HFFc6 (cell line): ENCODE data around the gene PEF1. TPM values are rescaled to one million over a fixed set of nuclear protein-coding genes. Genes with fewer than 3 reads are reported as not detected.

ENCODE experiments used
- DNase-seq: peaks from one replicate; pipeline ENCODE4 v3.0.0-alpha.2; 2018
- H3K27ac Mint-ChIP-seq: 2 replicates; pipeline ENCODE4 v1.8.0; 2020; ENCODE audit warnings: mild to moderate bottlenecking, mixed read lengths
- H3K27me3 Mint-ChIP-seq: 2 replicates; pipeline ENCODE4 v1.8.0; 2021; ENCODE audit warnings: mild to moderate bottlenecking, moderate library complexity, mixed read lengths; ENCODE audit not compliant: insufficient read depth
- H3K36me3 Mint-ChIP-seq: 2 replicates; pipeline ENCODE4 v1.8.0; 2021; ENCODE audit warnings: low read depth, mixed read lengths
- H3K4me1 Mint-ChIP-seq: 2 replicates; pipeline ENCODE4 v1.8.0; 2020; ENCODE audit warnings: low read depth, mixed read lengths
- H3K4me3 Mint-ChIP-seq: 2 replicates; pipeline ENCODE4 v1.8.0; 2020; ENCODE audit warnings: mild to moderate bottlenecking, moderate library complexity, mixed read lengths
- H3K9me3 Mint-ChIP-seq: 2 replicates; pipeline ENCODE4 v1.8.0; 2020; ENCODE audit warnings: mild to moderate bottlenecking, mixed read lengths
- CTCF ChIP-seq: fragments of 200-600 bp; sonication (generic); IDR thresholded peaks from 2 replicates; pipeline ENCODE4 v1.5.0; 2021; ENCODE audit warnings: antibody characterized with exemption, mild to moderate bottlenecking
- total RNA-seq, 6 experiments: library from RNA; stranded (reverse); fragmentation: NEBNext Ultra II Directional; extraction: Animal tissue kit (Norgen Biotek cat#: 25700); gene quantifications; 2 replicates in 1 of 6; 3 replicates in 5 of 6; pipeline ENCODE4 v1.2.3, GENCODE V29; 2021

The PEF1 gene
- total RNA-seq, 6 experiments from 2014 or later, result 65.8 to 81.3 (median 69.3) TPM

GRCh38 chr1:31581821-31582810 is 62.6 kb downstream of the PEF1 start:
- no peaks in the 10 kb centered on the region; the same call in 1 of the 2 replicates for H3K27me3 Mint-ChIP-seq

GRCh38 chr1:31580891-31581603 is 63.6 kb downstream of the PEF1 start:
- Mint-ChIP-seq H3K27ac (no peak overlapping the region), H3K9me3 (no peaks in the 10 kb centered on the region), H3K36me3 (no peaks in the 10 kb centered on the region), H3K27me3 (no peaks in the 10 kb centered on the region; the same call in 1 of the 2 replicates), H3K4me1 (peaks cover 17% of the 10 kb centered on the region), H3K4me3 (no peak overlapping the region)
- no peak for DNase-seq
- no peak for TF ChIP-seq CTCF

More at GRCh38 chr1:31581821-31582810, 62.6 kb downstream of the PEF1 start:
- H3K36me3 Mint-ChIP-seq, result no peaks in the 10 kb centered on the region
- no peaks in the 10 kb centered on the region for H3K9me3 Mint-ChIP-seq
- H3K27ac Mint-ChIP-seq, result no peak overlapping the region
- no peak overlapping the region for H3K4me3 Mint-ChIP-seq
- TF ChIP-seq CTCF, result no peak
- peaks cover 11% of the 10 kb centered on the region for H3K4me1 Mint-ChIP-seq
- no peak for DNase-seq

GRCh38 chr1:31580513-31580870 is 64.2 kb downstream of the PEF1 start:
- H3K36me3 Mint-ChIP-seq, result no peaks in the 10 kb centered on the region
- H3K4me1 Mint-ChIP-seq, result peaks cover 22% of the 10 kb centered on the region
- DNase-seq, result no peak
- no peak overlapping the region for H3K4me3 Mint-ChIP-seq
- no peak overlapping the region for H3K27ac Mint-ChIP-seq
- TF ChIP-seq CTCF, result no peak
- no peaks in the 10 kb centered on the region; the same call in 1 of the 2 replicates for H3K27me3 Mint-ChIP-seq
- no peaks in the 10 kb centered on the region for H3K9me3 Mint-ChIP-seq

Other genes starting within 250 kb of the PEF1 start
- gene SERINC2, start 231.7 kb downstream of the PEF1 start, total RNA-seq, result 100 to 1,000 TPM; 184 to 276 (median 207) TPM
- 1 to 10 TPM in 5 of 6 experiments, under 1 TPM in 1; 0.91 to 4.0 (median 1.9) TPM for gene TINAGL1, start 68.4 kb downstream of the PEF1 start, total RNA-seq
- not detected for gene HCRTR1, start 27.2 kb downstream of the PEF1 start, total RNA-seq
- 100 to 1,000 TPM in 1 of 6 experiments, 10 to 100 TPM in 5; 74.1 to 100 (median 87.6) TPM for gene COL16A1, start 59.1 kb upstream of the PEF1 start, total RNA-seq
- 1 to 10 TPM; 4.9 to 8.8 (median 6.4) TPM for gene ADGRB2, start 119.5 kb upstream of the PEF1 start, total RNA-seq
- 10 to 100 TPM; 33.7 to 40.4 (median 35.8) TPM for gene SPOCD1, start 171.1 kb upstream of the PEF1 start, total RNA-seq